SK-N-SH (cell line): ENCODE data around the gene KIRREL1. TPM values are rescaled to one million over a fixed set of nuclear protein-coding genes. Genes with fewer than 3 reads are reported as not detected.

Source experiments
- CTCF ChIA-PET: fragments of 300-600, 350-600 bp; formaldehyde crosslinking; extraction: SDS; loops from one replicate; lab custom pipeline; 2021; lab: Yijun Ruan, JAX
- POLR2A ChIA-PET: fragments of 350-600 bp; sonication (Branson Sonifier 250); formaldehyde crosslinking; extraction: SDS; loops from one replicate; lab custom pipeline; 2020; ENCODE audit warnings: antibody characterized with exemption, inconsistent platforms; lab: Yijun Ruan, JAX
- DNase-seq: peaks from one replicate; pipeline ENCODE4 v3.0.0; 2012
- H2AFZ ChIP-seq: fragments of 200-600 bp; sonication (generic); 2 replicates; pipeline ENCODE4 v1.8.1; 2016; ENCODE audit warnings: antibody characterized with exemption, mild to moderate bottlenecking, low read depth
- H3F3A ChIP-seq: fragments of 200-600 bp; sonication (generic); replicated peaks from 2 replicates; pipeline ENCODE3; 2016; ENCODE audit warnings: antibody characterized with exemption, mild to moderate bottlenecking; ENCODE audit not compliant: insufficient read depth
- H3K27ac ChIP-seq, 2 experiments: fragments of 200-500 bp in 1 of 2; fragments of 200-600 bp in 1 of 2; sonication (Bioruptor generic) in 1 of 2; sonication (generic), shearing (Covaris generic) in 1 of 2; 2 replicates each; pipeline versions ENCODE4 v1.5.1 to v1.6.1; 2014 to 2016; ENCODE audit warnings: low read depth in 2 of 2, inconsistent platforms in 1 of 2, low read length in 1 of 2, mild to moderate bottlenecking in 1 of 2, mixed read lengths in 1 of 2
- H3K27me3 ChIP-seq: fragments of 200-600 bp; sonication (generic), shearing (Covaris generic); 2 replicates; pipeline ENCODE4 v1.6.1; 2016; ENCODE audit warnings: mixed run types; ENCODE audit not compliant: insufficient read depth
- H3K36me3 ChIP-seq, 2 experiments: fragments of 200-500 bp in 1 of 2; fragments of 200-600 bp in 1 of 2; sonication (Bioruptor generic) in 1 of 2; sonication (generic) in 1 of 2; replicated peaks in 1 of 2; 2 replicates each; pipeline versions ENCODE3 to v1.5.1; 2014 to 2016; ENCODE audit warnings: low read length in 1 of 2, mild to moderate bottlenecking in 1 of 2; ENCODE audit not compliant: insufficient read depth in 2 of 2, control insufficient read depth in 1 of 2
- H3K4me1 ChIP-seq, 2 experiments: fragments of 200-500 bp in 1 of 2; fragments of 200-600 bp in 1 of 2; sonication (Bioruptor generic) in 1 of 2; sonication (generic), shearing (Covaris generic) in 1 of 2; 2 replicates each; pipeline versions ENCODE4 v1.5.1 to v1.6.1; 2014 to 2016; ENCODE audit warnings: low read depth in 1 of 2, low read length in 1 of 2, mixed run types in 1 of 2; ENCODE audit not compliant: insufficient read depth in 2 of 2, control insufficient read depth in 1 of 2
- H3K4me2 ChIP-seq: fragments of 200-600 bp; sonication (generic), shearing (Covaris generic); 2 replicates; pipeline ENCODE4 v1.6.1; 2017; ENCODE audit warnings: mixed run types
- H3K4me3 ChIP-seq, 2 experiments: fragments of 200-500 bp in 1 of 2; fragments of 200-600 bp in 1 of 2; sonication (Bioruptor generic) in 1 of 2; sonication (generic), shearing (Covaris generic) in 1 of 2; 2 replicates each; pipeline versions ENCODE4 v1.5.1 to v1.8.1; 2014 to 2016; ENCODE audit warnings: low read depth in 2 of 2, inconsistent platforms in 1 of 2, low read length in 1 of 2, mild to moderate bottlenecking in 1 of 2, mixed read lengths in 1 of 2, moderate library complexity in 1 of 2
- H3K79me2 ChIP-seq: fragments of 200-600 bp; sonication (generic); 2 replicates; pipeline ENCODE4 v1.8.1; 2017; ENCODE audit warnings: mild to moderate bottlenecking; ENCODE audit not compliant: insufficient read depth
- H3K9ac ChIP-seq: fragments of 200-600 bp; sonication (generic); 2 replicates; pipeline ENCODE4 v1.6.1; 2017; ENCODE audit warnings: mixed run types
- H3K9me2 ChIP-seq: fragments of 200-600 bp; sonication (generic); 2 replicates; pipeline ENCODE4 v1.6.1; 2017; ENCODE audit warnings: mixed run types
- H3K9me3 ChIP-seq: fragments of 200-600 bp; sonication (generic); 2 replicates; pipeline ENCODE4 v1.6.1; 2017; ENCODE audit warnings: mixed run types, mild to moderate bottlenecking, moderate library complexity
- H4K20me1 ChIP-seq: fragments of 200-600 bp; sonication (generic); 2 replicates; pipeline ENCODE4 v1.6.1; 2017; ENCODE audit warnings: mild to moderate bottlenecking, mixed run types; ENCODE audit not compliant: insufficient read depth
- CTCF ChIP-seq: fragments of 200-600 bp; sonication (generic); IDR thresholded peaks from 2 replicates; pipeline ENCODE4 v1.6.1; 2017; ENCODE audit warnings: antibody characterized with exemption, mild to moderate bottlenecking, moderate library complexity
- FOXM1 ChIP-seq: IDR thresholded peaks from 2 replicates; pipeline ENCODE4 v1.4.0; 2012; ENCODE audit warnings: low read depth, mild to moderate bottlenecking
- IRF3 ChIP-seq: fragments of 150-350 bp; IDR thresholded peaks from 2 replicates; pipeline ENCODE4 v1.6.1; 2016; ENCODE audit warnings: mild to moderate bottlenecking, low read depth, low read length
- NRF1 ChIP-seq: IDR thresholded peaks from 2 replicates; pipeline ENCODE4 v1.6.1; 2012; ENCODE audit warnings: low read depth, mild to moderate bottlenecking, low read length
- PBX3 ChIP-seq: IDR thresholded peaks from 2 replicates; pipeline ENCODE4; 2012
- RCOR1 ChIP-seq: fragments of 150-350 bp; IDR thresholded peaks from 2 replicates; pipeline ENCODE4 v1.6.1; 2017; ENCODE audit warnings: antibody characterized with exemption, low read length
- REST ChIP-seq: IDR thresholded peaks from 2 replicates; pipeline ENCODE4 v1.6.1; 2012; ENCODE audit warnings: mild to moderate bottlenecking, low read depth, low read length, moderate library complexity
- WGBS: methylation state at CpG from one replicate; pipeline ENCODE4 v1.1.6; 2017; ENCODE audit warnings: low lambda C conversion rate; 5-methylcytosine and 5-hydroxymethylcytosine counted together
- polyA plus RNA-seq, 3 experiments: library from polyadenylated mRNA; depleted of rRNA; stranded (reverse); fragments of >200 nt; gene quantifications; 2 replicates each; pipeline ENCODE4 v1.2.3, GENCODE V29; 2012

KIRREL1 gene
- polyA plus RNA-seq, 1 of the 3 experiments (the other 2 are of a cell fraction), result 47.8 TPM

GRCh38 chr1:157988002-157988401 is 5.4 kb upstream of the KIRREL1 start:
- Histone ChIP-seq H3K4me2 (no peak overlapping the region), H3K79me2 (0 out of 2 replicates have a peak, but pooled peaks cover 3% of the 10 kb centered on the region), H3K27me3 (peaks cover 7% of the 10 kb centered on the region; the same call in 1 of the 2 replicates), H3K4me1 (peaks cover 0 to 28% of the 10 kb centered on the region in 2 experiments; a peak in 3 of 4 replicates), H3F3A (peaks cover 15% of the 10 kb centered on the region), H3K4me3 (no peak overlapping the region), H2AFZ (no peak overlapping the region)
- WGBS, result 48% methylated on average over 3 of the region's 3 CpGs
- TF ChIP-seq FOXM1, result no peak
- TF ChIP-seq IRF3, result no peak
- no peak for TF ChIP-seq PBX3
- no peak for TF ChIP-seq CTCF
- no peak for TF ChIP-seq NRF1
- peak; percentile 84 for TF ChIP-seq REST
- no peak for TF ChIP-seq RCOR1
- TF ChIP-seq, all 33 proteins: peak for 1
- no peak for DNase-seq
- no peaks in the 10 kb centered on the region for H3K9me2 ChIP-seq
- ChIA-PET POLR2A (no interaction called here), CTCF (no interaction called here)
- H3K27ac ChIP-seq, result no peak overlapping the region
- no peaks in the 10 kb centered on the region for H3K36me3 ChIP-seq
- H3K9ac ChIP-seq, result no peak overlapping the region
- H4K20me1 ChIP-seq, result no peaks in the 10 kb centered on the region
- no peaks in the 10 kb centered on the region for H3K9me3 ChIP-seq
